GM18867 (cell line): ENCODE data around the gene DOCK11.

ENCODE experiments used
- ATAC-seq: cut with Tn5 transposase; IDR thresholded peaks from one replicate; pipeline ENCODE4 v1.9.1; 2021; ENCODE audit warnings: mild to moderate bottlenecking, moderate library complexity; ENCODE audit not compliant: unreplicated experiment

The DOCK11 gene

DNA sequence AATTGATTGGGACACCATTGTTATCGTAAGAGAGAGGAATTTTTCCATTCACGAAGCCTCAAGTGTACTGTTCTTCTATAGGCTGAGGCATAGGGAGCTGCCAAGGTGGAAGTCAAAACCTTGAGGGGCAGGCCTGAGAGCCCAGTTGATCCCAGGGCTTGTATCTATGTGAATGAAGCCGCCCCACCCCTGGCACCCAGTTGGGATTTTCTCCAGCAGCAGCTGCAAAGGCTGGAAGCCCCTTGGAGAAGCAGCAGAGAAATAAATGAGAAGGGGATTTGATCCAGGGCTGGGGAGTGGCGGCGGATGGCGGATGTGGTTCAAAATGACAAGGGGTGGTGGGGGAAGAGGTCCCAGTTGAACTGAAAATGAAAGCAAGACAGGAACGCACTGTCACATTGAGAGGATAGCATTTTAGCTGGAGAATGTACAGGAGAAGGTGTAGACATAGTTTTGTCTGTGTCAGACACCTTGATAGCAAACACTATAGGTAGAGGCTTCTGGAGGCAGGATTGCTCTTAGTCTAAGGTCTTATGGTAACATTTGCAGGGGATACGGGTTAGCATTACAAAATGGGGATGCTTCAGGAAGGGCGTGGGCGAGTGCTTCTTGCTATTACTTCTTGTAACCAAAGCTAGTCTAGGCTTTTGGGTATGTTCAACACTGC lies 32.6 kb downstream of the DOCK11 start:
- peak; percentile 62 for ATAC-seq

DNA sequence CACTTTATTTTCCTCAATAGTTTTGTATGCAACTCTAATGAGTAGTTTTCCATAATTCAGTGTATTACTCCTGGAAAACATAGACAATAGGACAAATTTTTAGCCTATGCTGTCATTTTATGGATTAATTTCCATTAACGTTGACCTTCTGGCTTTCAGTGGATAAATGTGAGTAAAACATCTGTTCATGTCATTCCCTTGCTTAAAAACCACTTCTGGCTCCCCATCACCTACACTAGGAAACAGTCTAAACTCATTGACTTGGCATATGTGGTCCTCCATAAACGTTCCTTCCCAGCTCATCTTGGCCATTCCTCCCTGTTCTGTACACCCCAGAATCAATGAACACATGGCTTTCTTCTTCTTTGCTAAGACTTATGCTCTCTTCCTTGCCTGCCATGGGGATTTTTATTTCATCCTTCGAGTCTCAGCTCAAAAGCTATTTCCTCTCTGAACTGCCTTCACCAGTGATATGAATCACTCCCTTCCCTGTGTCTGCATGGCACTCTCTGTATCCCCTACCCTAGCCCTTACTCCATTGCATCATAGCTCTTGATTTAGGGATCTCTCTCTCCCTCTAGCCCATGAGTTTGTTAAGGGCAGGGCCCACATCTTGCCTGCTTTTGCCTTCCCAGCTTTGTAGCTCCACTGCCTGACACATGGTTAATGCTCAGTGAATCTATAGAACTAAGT lies 34.8 kb downstream of the DOCK11 start:
- ATAC-seq: no peak

DNA sequence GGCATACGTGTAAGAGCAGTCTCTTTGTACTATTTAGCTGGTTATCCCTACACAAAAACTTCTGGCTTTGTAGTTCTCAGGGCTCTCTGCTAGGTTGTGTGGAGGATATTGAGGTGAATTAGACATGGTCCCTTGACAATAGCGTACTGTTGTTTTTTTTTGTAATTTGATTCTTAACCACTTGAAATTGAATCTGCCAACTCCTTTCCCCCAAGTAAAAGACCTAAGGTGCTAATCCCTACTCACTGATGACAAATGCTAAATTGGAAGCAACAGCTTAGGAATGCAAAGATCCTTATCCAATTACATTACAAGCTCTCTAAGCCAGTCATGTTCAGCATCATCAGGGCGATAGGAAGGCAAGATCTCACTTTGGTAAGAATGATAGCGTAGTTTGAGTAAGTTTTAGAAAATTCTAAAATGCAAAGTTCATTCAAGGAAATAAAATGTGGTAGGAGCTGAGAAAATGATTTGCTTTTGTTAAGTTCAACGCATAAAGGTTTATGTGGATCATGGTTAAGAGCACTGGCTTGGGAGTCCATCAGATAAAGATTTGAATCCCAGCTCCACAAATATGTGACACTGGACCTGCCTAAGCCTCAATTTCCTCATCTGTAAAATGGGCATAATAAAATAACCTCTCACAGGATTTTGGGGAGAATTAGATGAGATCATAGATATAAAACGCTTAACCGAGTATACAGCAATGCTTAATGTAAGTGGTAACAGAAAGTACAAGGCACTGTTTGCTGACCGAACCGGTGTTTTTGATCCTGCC lies 39.3 kb downstream of the DOCK11 start:
- no peak for ATAC-seq

DNA sequence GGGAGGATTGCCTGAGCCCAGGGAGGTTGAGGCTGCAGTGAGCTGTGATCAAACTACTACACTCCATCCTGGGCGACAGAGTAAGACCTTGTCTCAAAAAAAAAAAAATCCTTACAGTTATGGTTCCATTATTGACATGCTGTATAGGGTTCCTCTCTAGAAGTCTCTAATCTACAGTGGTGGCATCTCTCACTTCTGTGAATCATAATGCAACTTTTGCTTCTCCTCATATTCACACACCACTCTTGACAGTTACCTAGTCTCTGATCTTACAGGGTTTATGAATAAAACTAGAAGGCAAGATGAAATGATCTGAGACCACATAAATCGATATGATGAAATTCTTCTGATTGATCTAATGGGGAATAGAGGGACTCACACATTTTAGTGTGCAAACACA lies 40.6 kb downstream of the DOCK11 start:
- ATAC-seq: peak; percentile 65

DNA sequence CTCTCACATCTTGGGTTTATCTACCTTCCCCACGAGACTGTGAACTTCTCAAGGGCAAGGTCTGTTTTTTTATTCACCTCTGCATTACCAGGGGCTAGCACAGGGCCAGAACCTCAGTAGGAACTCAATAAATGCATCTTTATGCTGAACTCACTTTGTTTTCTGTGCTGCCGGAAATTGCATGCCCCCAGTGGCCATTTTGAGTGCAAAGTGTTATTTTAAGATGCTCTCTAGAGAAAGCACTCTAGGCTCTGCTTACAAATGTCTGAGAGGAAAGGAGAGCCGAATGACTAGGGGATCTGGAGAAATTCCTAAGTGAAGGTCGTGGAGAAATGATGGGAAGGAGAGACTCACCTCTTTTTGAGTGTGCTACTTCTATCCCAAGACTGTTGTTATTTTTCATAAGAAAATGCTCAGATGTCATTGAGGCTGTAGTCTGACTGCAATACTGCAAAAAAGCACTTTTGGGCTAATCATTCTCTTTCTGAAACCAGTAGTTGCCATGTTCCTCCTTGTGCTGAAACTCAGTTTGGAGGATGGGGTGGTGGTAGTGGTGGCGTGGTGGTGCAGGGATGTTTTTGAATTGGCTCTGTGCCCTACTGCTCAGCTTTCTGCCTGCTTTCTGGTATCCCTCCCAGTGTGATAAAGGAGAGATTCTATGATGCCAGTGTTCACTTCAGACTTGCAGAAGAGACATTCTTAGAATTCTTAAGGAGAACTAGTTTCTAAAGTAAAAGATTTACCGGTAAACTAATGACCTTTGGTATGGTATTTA lies 41.3 kb downstream of the DOCK11 start:
- ATAC-seq: peak; percentile 62

DNA sequence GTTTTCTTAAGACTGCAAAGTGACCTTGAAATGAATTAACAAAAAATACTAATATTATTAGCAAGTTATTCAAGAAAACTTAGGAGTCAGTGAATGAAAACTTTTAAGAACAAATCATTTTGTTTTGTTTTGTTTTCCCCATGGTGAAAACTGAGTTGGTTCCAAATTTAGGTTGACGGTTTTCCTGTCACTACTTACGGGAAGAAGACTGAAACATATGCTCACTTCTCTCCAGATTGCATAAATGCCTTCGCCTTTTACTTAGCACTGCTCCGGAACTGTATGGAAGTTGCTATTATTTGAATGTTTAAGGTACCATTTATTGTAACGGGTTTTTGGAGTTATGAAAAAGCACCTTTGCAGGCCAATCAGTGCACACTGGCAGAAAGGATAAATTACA lies 42.8 kb downstream of the DOCK11 start:
- ATAC-seq: no peak

DNA sequence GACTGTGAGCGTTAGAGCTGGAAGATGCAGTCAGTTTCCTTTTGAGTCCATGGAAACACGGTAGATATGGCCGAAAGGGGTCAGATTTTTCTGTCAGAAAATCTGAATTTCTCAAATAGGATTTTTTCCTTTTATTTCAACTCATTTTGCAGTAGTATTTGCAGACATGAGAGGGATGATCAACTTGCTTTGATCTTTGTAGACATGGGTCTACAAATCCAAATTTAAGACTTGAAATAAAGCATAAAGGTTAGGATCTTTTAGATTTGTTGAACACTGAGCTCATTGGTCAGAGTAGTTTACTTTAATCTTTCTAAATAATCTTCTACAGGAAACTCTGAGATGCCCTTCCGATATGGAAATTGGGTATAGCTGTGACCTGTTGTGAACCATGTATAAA lies 44.7 kb downstream of the DOCK11 start:
- ATAC-seq: no peak

DNA sequence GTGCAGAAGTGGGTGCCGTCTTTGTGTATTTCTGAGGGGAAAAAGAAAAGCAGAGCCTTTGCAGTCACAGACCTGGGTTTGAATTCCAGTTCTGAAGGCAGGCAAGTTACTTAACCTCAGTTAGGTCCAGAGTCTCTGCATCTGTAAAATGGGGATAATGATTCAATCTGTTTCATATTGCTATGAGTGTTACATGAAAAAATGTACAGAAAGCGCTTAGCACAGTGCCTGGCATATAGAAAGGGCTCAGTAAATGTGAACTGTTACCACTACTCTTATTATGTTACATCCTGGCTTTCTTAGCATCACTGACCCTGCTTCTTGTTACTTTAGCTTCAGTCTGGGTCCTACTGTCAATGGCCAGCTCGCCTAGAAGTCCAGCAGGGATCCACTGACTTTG lies 45.9 kb downstream of the DOCK11 start:
- no peak for ATAC-seq

DNA sequence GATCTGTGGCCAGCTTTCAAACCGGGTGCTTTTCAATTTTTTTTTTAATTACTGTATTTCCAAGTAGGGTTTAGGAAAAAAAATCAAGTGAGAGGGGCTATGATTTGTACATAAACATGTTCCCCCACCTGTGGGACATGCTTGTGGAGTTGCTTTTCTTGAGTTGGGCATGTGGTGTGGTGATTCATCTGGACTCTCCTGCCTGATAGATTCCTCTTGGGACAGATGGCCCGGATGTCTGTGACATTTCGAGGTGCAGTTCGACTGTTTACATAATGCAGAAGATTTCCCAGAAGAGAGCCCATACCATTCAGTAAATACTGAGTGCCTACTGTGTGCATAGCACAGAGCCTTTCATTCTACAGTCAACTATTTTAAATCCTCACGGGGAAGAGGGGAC lies 49.9 kb downstream of the DOCK11 start:
- no peak for ATAC-seq

DNA sequence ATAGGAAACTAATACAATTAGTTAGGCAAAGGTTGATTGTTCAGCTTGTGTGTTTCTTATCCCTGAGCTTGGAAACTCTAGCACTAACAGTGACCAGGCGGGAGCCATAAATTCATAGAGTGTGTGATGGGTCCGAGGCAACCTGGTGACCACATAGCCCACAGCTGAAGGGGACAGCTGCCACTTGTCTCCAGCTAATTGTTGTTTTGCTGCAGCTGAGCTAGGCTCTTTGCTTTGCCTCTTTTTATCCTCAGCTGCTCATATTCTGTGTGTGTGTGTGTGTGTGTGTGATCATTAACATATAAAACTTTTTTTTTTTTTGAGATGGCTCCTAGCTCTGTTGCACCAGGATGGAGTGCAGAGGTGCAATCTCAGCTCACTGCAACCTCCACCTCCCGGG lies 53.2 kb downstream of the DOCK11 start:
- no peak for ATAC-seq

DNA sequence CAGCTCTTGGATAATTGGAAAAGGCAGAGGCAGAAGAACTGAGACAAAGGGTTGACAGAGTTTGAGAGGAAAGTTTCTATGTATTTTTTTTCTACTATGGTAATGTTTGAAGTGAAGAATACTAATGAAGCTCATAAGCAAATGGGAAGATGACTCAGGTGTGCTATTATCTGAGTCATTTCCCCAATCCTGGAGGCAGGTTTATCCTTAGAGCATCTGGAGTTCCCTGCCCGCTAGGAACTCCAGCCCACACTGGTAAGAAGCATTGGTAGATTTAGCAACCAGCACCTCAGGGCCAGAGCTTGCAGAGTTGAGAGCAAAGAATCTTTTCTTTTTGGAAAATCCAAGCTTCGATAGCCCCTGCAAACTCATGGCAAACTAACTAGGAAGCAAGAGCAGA lies 55.2 kb downstream of the DOCK11 start:
- ATAC-seq: no peak

DNA sequence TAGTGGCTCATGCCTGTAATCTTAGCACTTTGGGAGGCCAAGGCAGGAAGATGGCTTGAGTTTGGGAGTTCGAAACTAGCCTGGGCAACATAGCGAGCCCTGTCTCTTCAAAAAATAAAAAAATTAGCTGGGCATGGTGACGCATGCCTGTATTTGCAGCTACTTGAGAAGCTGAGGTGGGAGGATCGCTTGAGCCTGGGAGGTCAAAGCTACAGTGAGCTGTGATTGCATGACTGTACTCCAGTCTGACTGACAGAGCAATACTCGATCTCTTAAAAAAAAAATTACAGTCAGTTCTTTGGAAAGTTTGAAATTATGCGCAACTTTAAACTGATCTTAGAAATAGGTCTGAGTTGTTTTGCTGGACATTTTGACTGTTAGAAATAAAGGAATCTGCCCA lies 55.8 kb downstream of the DOCK11 start:
- ATAC-seq: no peak

DNA sequence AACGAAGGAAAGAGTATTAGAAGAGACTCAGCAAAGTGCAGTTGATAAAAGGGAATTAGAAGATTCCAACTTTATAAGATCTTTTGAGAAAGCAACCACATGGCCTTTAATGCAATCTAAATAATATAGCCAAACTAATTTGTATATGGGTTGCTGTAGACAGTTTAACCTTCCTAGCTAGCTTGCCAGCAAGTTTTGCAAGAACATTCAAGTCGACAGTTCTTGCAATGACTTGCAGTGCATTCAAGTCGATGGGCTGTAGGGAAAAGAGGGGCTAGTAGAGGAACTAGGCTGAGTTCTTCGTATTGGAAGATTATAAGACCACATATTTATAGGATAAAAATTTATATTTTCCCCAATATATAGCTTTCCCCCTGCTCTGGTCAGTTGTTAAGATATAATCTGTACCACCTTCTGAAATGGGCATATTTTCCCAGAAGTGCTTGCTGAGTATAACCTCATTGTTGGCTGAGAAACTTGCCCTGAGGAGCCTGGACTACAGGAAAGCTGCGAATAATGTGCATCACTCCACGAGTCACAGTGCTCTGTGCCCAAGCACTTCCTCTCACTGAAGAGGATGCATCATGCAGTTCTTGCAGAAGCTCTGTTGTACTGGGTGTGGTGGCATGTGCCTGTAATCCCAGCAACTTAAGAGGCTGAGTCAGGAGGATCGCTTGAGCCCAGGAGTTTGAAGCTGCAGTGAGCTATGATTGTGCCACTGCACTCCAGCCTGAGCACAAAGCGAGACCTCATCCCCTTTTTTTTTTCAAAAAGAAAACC lies 56.7 kb downstream of the DOCK11 start:
- ATAC-seq: no peak

DNA sequence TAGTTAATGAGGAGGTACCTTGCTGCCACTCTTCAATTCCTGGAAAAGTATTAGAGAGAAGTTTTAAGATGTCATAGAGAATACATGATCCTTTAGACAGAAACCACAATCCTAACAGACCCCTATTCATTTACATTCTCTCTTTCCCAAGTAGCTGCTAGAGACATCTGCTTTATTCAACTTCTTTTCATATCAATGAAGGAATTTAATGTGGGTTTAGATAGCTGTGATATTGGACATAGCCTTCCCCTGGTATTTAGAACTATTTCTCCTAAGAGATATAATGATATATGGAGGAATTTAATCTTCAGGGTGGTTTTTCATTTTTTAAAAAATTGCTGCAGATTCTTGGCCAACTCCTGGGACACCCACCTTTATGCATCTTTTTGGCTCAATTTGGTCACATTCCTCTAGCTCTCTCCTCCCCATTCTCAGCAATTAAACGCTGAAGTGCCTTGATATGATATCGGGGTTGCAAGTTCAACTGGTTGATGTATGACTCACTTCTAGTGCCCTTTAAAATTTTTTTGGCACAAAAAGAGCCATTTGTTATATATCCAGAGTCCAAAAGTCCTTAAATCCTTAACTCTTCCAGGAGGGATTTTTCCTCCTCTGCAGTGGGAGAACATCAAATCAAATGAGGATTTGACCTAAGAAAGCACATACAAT lies 57.6 kb downstream of the DOCK11 start:
- no peak for ATAC-seq

DNA sequence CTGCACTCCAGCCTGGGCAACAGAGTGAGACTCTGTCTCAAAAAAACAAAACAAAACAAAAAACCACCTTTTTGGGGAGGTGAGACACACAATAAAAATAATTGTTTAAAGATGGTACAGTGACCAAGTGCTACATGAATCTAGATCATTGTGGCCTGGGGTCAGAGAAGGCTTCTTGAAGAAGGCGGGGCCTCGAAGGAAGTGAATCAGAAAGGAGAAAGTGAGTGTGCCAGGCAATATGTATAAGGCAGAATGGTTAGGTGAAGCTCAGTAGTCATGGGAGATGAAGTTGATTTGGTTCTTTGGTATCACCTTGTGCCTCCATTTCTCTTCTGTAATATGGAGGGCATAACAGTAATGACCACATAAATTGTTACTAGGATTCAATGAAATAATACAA lies 58.9 kb downstream of the DOCK11 start:
- no peak for ATAC-seq

DNA sequence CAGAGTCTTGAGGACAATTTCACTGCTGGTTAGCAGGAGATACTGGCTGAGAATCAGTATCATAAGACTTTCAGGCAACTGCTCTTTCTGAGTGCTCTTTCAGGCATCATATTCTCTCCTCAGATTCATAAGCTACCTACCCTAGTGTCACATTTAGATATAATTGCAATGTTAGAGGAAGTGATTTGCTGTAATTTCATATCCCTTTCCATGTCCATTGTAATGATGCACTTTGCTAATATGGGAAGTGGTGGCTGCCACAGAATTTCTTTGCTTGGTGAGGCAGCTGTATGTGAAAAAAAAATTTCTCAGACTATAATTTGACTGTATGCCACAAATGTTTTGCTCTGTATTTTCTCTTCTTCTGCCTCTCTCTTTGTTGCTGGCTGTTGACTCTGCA lies 63.3 kb downstream of the DOCK11 start:
- no peak for ATAC-seq

DNA sequence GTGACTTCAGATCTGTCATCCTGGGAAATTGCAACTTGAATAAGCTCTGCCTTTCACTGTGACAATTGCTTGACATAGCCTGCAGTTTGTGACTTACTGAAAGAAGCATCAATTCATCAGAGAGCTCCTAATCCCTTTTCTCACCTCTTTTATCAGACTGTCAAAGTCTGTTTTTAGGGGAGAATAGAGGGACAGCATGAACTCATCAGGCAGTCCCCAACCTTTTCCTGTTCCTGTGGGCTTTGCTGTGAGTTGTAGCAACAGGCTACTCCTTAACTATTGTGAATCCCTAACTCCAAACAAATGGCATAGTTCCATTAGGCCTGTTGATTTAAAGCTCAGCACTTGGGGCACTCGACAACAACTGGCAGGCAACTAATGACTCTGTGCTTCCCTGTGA lies 64.9 kb downstream of the DOCK11 start:
- no peak for ATAC-seq

DNA sequence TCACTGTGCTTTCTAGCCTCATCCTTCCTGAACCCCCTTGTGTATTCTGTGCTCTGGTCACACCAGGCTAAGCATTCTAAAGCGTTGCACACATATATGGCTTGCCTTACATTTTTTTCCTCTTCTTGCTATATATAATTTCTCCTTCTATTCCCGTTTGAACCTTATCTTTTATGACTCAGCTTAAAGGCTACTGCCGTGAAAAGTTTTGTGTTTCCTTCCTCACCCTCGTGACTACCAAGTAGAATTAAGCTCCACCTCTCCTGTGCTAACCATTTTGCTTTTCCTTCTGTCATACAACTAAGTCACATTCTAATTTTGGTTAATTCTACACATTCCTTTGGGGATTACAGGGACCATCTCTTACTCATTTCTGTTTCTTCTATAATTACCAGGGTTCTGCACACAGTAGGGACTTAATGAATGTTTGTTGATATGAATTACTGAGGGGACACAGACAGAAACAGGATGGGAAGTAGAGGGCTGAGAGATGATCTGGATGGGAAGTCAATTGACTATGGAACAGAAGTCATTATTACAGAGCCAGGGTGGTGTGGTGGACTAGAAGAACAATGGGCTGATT lies 67.1 kb downstream of the DOCK11 start:
- ATAC-seq: no peak

DNA sequence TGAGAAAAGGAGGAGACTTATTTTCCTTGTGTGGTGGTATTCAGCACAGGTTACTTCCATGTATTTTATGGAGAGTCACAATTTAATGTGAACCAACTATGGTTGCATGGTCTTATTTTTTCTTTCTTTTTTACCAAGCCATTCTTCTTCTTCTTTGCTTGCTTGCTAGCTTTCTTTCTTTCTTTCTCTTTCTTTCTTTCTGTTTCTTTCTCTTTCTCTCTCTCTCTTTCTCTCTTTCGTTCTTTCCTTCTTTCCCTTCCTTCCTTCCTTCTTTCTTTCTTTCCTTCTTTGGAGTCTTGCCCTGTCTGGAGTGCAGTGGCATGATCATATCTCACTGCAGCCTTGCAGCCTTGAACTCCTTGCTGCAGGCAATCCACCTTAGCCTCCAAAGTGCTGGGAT lies 68.9 kb downstream of the DOCK11 start:
- no peak for ATAC-seq

DNA sequence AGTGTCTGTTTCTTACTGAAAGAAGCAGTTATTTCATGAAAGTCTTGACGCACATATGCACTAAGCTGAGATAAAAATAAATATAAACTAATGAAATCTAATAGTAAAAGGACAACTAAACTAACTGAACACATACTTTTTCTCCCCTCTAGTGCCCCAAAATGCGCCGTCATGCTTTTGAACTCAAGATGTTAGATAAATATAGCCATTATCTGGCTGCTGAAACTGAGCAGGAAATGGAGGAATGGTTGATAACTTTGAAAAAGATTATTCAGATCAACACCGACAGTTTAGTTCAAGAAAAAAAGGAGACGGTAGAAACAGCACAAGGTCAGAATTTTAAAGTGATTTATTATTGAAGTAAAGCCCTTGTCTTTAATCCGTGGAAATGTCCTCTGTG lies 70.2 kb downstream of the DOCK11 start:
- ATAC-seq: no peak
